DMS114 treated with DMSO at 0.1 percent for 48 hours (cell line): ENCODE data around the gene KCNT1.

ENCODE experiments used
- DNase-seq: peaks from one replicate; lab custom pipeline; 2025; ENCODE audit not compliant: unreplicated experiment; lab: John Stamatoyannopoulos, UW

The KCNT1 gene

GRCh38 chr9:135744333-135745070 lies 42.5 kb downstream of the KCNT1 start:
- DNase-seq = no peak

- no peak for DNase-seq
Observed at GRCh38 chr9:135745189-135745588, 43.2 kb downstream of the KCNT1 start.

GRCh38 chr9:135745686-135746324 lies 43.8 kb downstream of the KCNT1 start:
- no peak for DNase-seq

- no peak for DNase-seq
Observed at GRCh38 chr9:135746565-135746964, 44.6 kb downstream of the KCNT1 start.

GRCh38 chr9:135747311-135747710 lies 45.3 kb downstream of the KCNT1 start:
- DNase-seq = no peak

- DNase-seq = no peak
Observed at GRCh38 chr9:135748676-135749075, 46.7 kb downstream of the KCNT1 start.

GRCh38 chr9:135749171-135750045 lies 47.4 kb downstream of the KCNT1 start:
- DNase-seq = no peak

- no peak for DNase-seq
Observed at GRCh38 chr9:135750786-135751185, 48.8 kb downstream of the KCNT1 start.

GRCh38 chr9:135751501-135751900 lies 49.5 kb downstream of the KCNT1 start:
- no peak for DNase-seq

GRCh38 chr9:135752281-135753204 lies 50.6 kb downstream of the KCNT1 start:
- no peak for DNase-seq

GRCh38 chr9:135753391-135754105 lies 51.6 kb downstream of the KCNT1 start:
- no peak for DNase-seq

- no peak for DNase-seq
Observed at GRCh38 chr9:135756576-135756975, 54.6 kb downstream of the KCNT1 start.

- no peak for DNase-seq
Observed at GRCh38 chr9:135757356-135757755, 55.4 kb downstream of the KCNT1 start.

- DNase-seq = no peak
Observed at GRCh38 chr9:135758056-135758455, 56.1 kb downstream of the KCNT1 start.

- DNase-seq = no peak
Observed at GRCh38 chr9:135758870-135759269, 56.9 kb downstream of the KCNT1 start.

GRCh38 chr9:135759676-135760300 lies 57.8 kb downstream of the KCNT1 start:
- no peak for DNase-seq

GRCh38 chr9:135760465-135760864 lies 58.5 kb downstream of the KCNT1 start:
- DNase-seq = no peak

- no peak for DNase-seq
Observed at GRCh38 chr9:135761150-135761844, 59.3 kb downstream of the KCNT1 start.

- no peak for DNase-seq
Observed at GRCh38 chr9:135761845-135762168, 59.8 kb downstream of the KCNT1 start.
